NT2/D1 (cell line): ENCODE results near the gene MUC6.

ENCODE experiments used
- SUZ12 ChIP-seq: IDR thresholded peaks from 2 replicates; pipeline ENCODE4 v1.6.1; 2011; ENCODE audit not compliant: insufficient read length, insufficient read depth; ENCODE audit errors: extremely low read depth
- YY1 ChIP-seq: IDR thresholded peaks from 2 replicates; pipeline ENCODE4 v1.6.1; 2011; ENCODE audit not compliant: insufficient read length, insufficient read depth
- ZNF274 ChIP-seq: IDR thresholded peaks from 2 replicates; pipeline ENCODE4 v1.6.1; 2011; ENCODE audit warnings: mild to moderate bottlenecking, low read depth, low read length

- TF ChIP-seq ZNF274, result no peak
- TF ChIP-seq SUZ12, result no peak
- TF ChIP-seq YY1, result no peak
These were observed 5.2 kb downstream of the MUC6 start for GRCh38 chr11:1031121-1031899.
